Measurements from ENCODE around the gene G6PC2.

DNA sequence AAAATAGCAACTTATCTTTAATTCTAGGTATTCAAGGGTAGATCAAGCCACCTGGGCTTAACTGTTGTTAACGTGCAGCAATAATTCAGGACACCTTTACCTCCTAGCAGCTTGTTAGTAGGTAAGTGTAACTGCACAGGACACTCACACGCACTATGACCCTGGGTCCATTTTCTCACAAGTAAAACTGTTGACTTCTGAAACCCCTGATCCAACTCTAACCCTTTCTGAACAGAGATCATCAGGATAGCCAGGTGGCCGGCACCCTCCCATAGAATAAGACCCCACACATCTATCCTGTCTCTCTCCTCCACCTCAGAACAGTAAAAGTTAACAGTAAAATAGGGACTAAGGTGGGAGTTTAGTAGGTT, 11.5 kb upstream of the G6PC2 start:
- no peak for TF ChIP-seq ZNF24 (tag by site-specific recombination; IDR thresholded peaks at IDR 0.05)
- TF ChIP-seq, protein P1, sequence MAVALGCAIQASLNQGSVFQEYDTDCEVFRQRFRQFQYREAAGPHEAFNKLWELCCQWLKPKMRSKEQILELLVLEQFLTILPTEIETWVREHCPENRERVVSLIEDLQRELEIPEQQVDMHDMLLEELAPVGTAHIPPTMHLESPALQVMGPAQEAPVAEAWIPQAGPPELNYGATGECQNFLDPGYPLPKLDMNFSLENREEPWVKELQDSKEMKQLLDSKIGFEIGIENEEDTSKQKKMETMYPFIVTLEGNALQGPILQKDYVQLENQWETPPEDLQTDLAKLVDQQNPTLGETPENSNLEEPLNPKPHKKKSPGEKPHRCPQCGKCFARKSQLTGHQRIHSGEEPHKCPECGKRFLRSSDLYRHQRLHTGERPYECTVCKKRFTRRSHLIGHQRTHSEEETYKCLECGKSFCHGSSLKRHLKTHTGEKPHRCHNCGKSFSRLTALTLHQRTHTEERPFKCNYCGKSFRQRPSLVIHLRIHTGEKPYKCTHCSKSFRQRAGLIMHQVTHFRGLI (tag by site-specific recombination; IDR thresholded peaks at IDR 0.05): no peak
- TF ChIP-seq, protein P2, sequence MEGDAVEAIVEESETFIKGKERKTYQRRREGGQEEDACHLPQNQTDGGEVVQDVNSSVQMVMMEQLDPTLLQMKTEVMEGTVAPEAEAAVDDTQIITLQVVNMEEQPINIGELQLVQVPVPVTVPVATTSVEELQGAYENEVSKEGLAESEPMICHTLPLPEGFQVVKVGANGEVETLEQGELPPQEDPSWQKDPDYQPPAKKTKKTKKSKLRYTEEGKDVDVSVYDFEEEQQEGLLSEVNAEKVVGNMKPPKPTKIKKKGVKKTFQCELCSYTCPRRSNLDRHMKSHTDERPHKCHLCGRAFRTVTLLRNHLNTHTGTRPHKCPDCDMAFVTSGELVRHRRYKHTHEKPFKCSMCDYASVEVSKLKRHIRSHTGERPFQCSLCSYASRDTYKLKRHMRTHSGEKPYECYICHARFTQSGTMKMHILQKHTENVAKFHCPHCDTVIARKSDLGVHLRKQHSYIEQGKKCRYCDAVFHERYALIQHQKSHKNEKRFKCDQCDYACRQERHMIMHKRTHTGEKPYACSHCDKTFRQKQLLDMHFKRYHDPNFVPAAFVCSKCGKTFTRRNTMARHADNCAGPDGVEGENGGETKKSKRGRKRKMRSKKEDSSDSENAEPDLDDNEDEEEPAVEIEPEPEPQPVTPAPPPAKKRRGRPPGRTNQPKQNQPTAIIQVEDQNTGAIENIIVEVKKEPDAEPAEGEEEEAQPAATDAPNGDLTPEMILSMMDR (tag by site-specific recombination; IDR thresholded peaks at IDR 0.05): no peak
- no peak for TF ChIP-seq ZNF23 (tag by site-specific recombination; IDR thresholded peaks at IDR 0.05; ENCODE audit: borderline replicate concordance)
- TF ChIP-seq ZNF169 (tag by site-specific recombination; IDR thresholded peaks at IDR 0.05): no peak
- no peak for TF ChIP-seq ZNF433 (tag by site-specific recombination; IDR thresholded peaks at IDR 0.05; ENCODE audit: low read depth)

Measured in HEK293 (cell line).